Prostate gland (tissue), 2 donors: ENCODE results near the gene RAB7A.

ENCODE experiments used
- CTCF ChIP-seq, 4 experiments: fragments of 200-600 bp in 2 of 4; fragments of 450-650 bp in 2 of 4; sonication (generic) in 2 of 4; IDR thresholded peaks; 1 replicate in 3 of 4; 2 replicates in 1 of 4; pipeline ENCODE4 v1.5.1; 2016 to 2019; ENCODE audit warnings: antibody characterized with exemption in 4 of 4, mild to moderate bottlenecking in 2 of 4, moderate library complexity in 2 of 4
- POLR2A ChIP-seq: fragments of 450-650 bp; IDR thresholded peaks from one replicate; pipeline ENCODE4 v1.6.1; 2016; ENCODE audit warnings: antibody characterized with exemption, mild to moderate bottlenecking

DNA sequence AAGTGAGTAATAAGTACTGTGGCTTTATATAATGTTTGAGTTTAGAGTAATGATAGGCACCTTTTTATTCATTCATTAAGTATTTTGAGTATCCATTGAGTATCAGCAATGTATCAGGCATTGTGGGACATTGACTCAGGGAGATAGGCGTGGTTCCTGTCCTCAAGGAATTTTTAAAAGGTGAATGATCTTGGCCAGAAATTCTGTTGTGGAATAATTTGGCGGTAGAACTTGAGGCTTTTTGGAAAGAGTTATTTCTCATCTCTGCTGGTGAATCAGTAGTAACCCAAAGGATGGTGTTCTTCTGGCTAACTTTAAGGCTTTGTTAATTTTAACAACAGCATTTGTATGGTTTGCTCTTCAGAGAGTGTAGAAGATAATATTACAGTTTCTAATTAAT is 2.0 kb downstream of the RAB7A start:
- TF ChIP-seq CTCF (IDR thresholded peaks at IDR 0.05) (no peak), POLR2A (no peak)
